HL-60 (cell line): ENCODE results near the gene SLCO4A1.

ENCODE experiments used
- CTCF ChIP-seq: IDR thresholded peaks from one replicate; pipeline ENCODE4 v1.5.1; 2011; ENCODE audit warnings: low read length, control low read depth, inconsistent platforms; ENCODE audit not compliant: insufficient read depth
- POLR2AphosphoS5 ChIP-seq: IDR thresholded peaks from 2 replicates; pipeline ENCODE4 v1.6.1; 2012; ENCODE audit warnings: low read depth

GRCh38 chr20:62660240-62660615 is 17.9 kb downstream of the SLCO4A1 start:
- TF ChIP-seq CTCF (no peak), POLR2AphosphoS5 (no peak)
